SH-SY5Y (cell line): ENCODE results near the gene RGS11.

ENCODE experiments used
- GATA2 ChIP-seq: IDR thresholded peaks from 2 replicates; pipeline ENCODE4 v1.6.1; 2011; ENCODE audit warnings: mild to moderate bottlenecking, low read depth, low read length
- GATA3 ChIP-seq: IDR thresholded peaks from 2 replicates; pipeline ENCODE4 v1.6.1; 2011; ENCODE audit warnings: low read depth, mild to moderate bottlenecking, low read length, moderate library complexity

Gene RGS11

GRCh38 chr16:287298-287811 lies 11.6 kb upstream of the RGS11 start:
- TF ChIP-seq GATA2 (no peak), GATA3 (no peak)

- no peak for TF ChIP-seq GATA2
- no peak for TF ChIP-seq GATA3
These were observed 10.9 kb upstream of the RGS11 start for GRCh38 chr16:286491-287297.

GRCh38 chr16:285146-286055 lies 9.7 kb upstream of the RGS11 start:
- TF ChIP-seq GATA3 (no peak), GATA2 (no peak)

- TF ChIP-seq GATA2 = no peak
- TF ChIP-seq GATA3 = no peak
These were observed 8.7 kb upstream of the RGS11 start for GRCh38 chr16:284204-285120.

GRCh38 chr16:283033-283805 lies 7.5 kb upstream of the RGS11 start, which contains the start of gene PDIA2:
Gene PDIA2, plus strand, starts transcription at chr16:283164. Its CDS starts 6 bp downstream, at chr16:283170.
- TF ChIP-seq GATA2 = no peak
- TF ChIP-seq GATA3 = no peak

- no peak for TF ChIP-seq GATA2
- TF ChIP-seq GATA3 = no peak
These were observed 6.7 kb upstream of the RGS11 start for GRCh38 chr16:282491-282890.

- no peak for TF ChIP-seq GATA3
- no peak for TF ChIP-seq GATA2
These were observed 6.0 kb upstream of the RGS11 start for GRCh38 chr16:281660-282255.

- no peak for TF ChIP-seq GATA3
- no peak for TF ChIP-seq GATA2
These were observed 5.4 kb upstream of the RGS11 start for GRCh38 chr16:280991-281659.

- TF ChIP-seq GATA3 = no peak
- no peak for TF ChIP-seq GATA2
These were observed 4.8 kb upstream of the RGS11 start, which contains the start of gene ARHGDIG for GRCh38 chr16:280552-280951. Gene ARHGDIG, plus strand, starts transcription at chr16:280591. Its CDS starts 90 bp downstream, at chr16:280681.

GRCh38 chr16:280005-280460 lies 4.3 kb upstream of the RGS11 start:
- TF ChIP-seq GATA2 (no peak), GATA3 (no peak)

GRCh38 chr16:279531-279930 lies 3.8 kb upstream of the RGS11 start:
- TF ChIP-seq GATA3 (no peak), GATA2 (no peak)
